Measurements from ENCODE around the gene NSMF. TPM values are rescaled to one million over a fixed set of nuclear protein-coding genes. Genes with fewer than 3 reads are reported as not detected.

Gene NSMF
- total and polyA plus RNA-seq, 2 of the 4 experiments (the other 2 are of a cell fraction), result 7.7 to 40.9 TPM

GRCh38 chr9:137490532-137491186 is 31.5 kb upstream of the NSMF start:
- Histone ChIP-seq H2AK9ac (replicated peaks; ENCODE audit: low read depth, low read length, poor library complexity) (no peak overlapping the region), H4K20me1 (ENCODE audit: insufficient read depth, low read length) (peaks cover 6% of the 10 kb centered on the region; the same call in 1 of the 2 replicates), H3K79me1 (ENCODE audit: low read depth in 1 of 2, low read length in 2 of 2) (no peaks in the 10 kb centered on the region), H4K5ac (ENCODE audit: low read depth, low read length) (no peak overlapping the region), H3K4me3 (ENCODE audit: insufficient read depth, low read depth, low read length) (no peak overlapping the region), H2AK5ac (ENCODE audit: low read depth, low read length) (no peak overlapping the region), H3K4me1 (ENCODE audit: control insufficient read depth, insufficient read depth, low read length) (peaks cover 2% of the 10 kb centered on the region; the same call in 1 of the 2 replicates), H3K18ac (ENCODE audit: low read depth, low read length) (no peak overlapping the region), H3K23ac (ENCODE audit: low read depth, low read length) (no peak overlapping the region), H3K4ac (ENCODE audit: low read depth, low read length) (no peak overlapping the region), H3K27ac (ENCODE audit: insufficient read depth, low read length) (no peak overlapping the region), H2BK120ac (ENCODE audit: low read depth, low read length) (no peak overlapping the region), H3K4me2 (ENCODE audit: low read depth, low read length) (no peak overlapping the region), H2BK15ac (ENCODE audit: low read depth, low read length) (no peak overlapping the region), H3K14ac (replicated peaks; ENCODE audit: low read depth, low read length) (no peak overlapping the region), H2BK20ac (ENCODE audit: low read depth, low read length) (no peak overlapping the region), H3K36me3 (ENCODE audit: control insufficient read depth, insufficient read depth, low read length) (no peaks in the 10 kb centered on the region), H3K9me3 (ENCODE audit: control insufficient read depth, insufficient read depth, low read length) (peaks cover 4% of the 10 kb centered on the region; the same call in 1 of the 2 replicates), H4K91ac (ENCODE audit: insufficient read depth, low read depth, low read length) (no peak overlapping the region), H3K56ac (ENCODE audit: extremely low read depth, insufficient read depth, low read length) (no peak overlapping the region), H2AFZ (replicated peaks; ENCODE audit: low read length, poor library complexity) (no peak overlapping the region), H4K8ac (ENCODE audit: low read depth in 2 of 2, low read length in 2 of 2) (no peak overlapping the region), H3K9me1 (ENCODE audit: insufficient read depth, low read length) (no peaks in the 10 kb centered on the region; the same call in 1 of the 2 replicates), H2BK5ac (ENCODE audit: low read depth, low read length, poor library complexity, severe bottlenecking) (no peak overlapping the region), H3K27me3 (ENCODE audit: control insufficient read depth, insufficient read depth, low read length) (peaks cover 28% of the 10 kb centered on the region), H3K9ac (ENCODE audit: low read depth, low read length) (no peak overlapping the region)
- CTCF ChIA-PET, result no interaction called here
- DNase-seq (no peak), ATAC-seq (ENCODE audit: low read depth) (no peak)
- WGBS, 2 experiments (ENCODE audit: extremely low coverage in 2 of 2, insufficient read length in 1 of 2), result no CpG with 5 or more reads among the region's 9 CpGs
- BruUV-seq (replicated peaks), result no TSS peak
- intact Hi-C loops (cut with micrococcal nuclease), result no loop called here
- POLR2A ChIA-PET (ENCODE audit: unreplicated experiment), result interaction anchor here (0.6 kb wide), 1 partner anchor 16 kb away, joined by 5 read pairs; no protein-coding TSS in a partner anchor
- dilution Hi-C loops (cut with HindIII; ENCODE audit: low sequenced_read_pairs, unreplicated experiment), result no loop called here
- TF ChIP-seq POLR2A (IDR thresholded peaks at IDR 0.05; ENCODE audit: low read depth, low read length) (no peak), BHLHE40 (IDR thresholded peaks at IDR 0.05; ENCODE audit: low read depth, low read length) (no peak), RAD21 (IDR thresholded peaks at IDR 0.05; ENCODE audit: low read length) (no peak), CTCF (conservative IDR thresholded peaks at IDR 0.05; ENCODE audit: low read depth, low read length) (no peak), FOS (IDR thresholded peaks at IDR 0.05; ENCODE audit: low read depth, low read length) (no peak), MAFK (IDR thresholded peaks at IDR 0.05; ENCODE audit: low read depth, low read length) (no peak), SMC3 (IDR thresholded peaks at IDR 0.05; ENCODE audit: low read depth, low read length) (no peak)
- in situ Hi-C loops (cut with MboI; ENCODE audit: low sequenced_read_pairs), result no loop called here

Data from IMR-90 (cell line).